ENCODE results near the gene TRANK1. TPM values are rescaled to one million over a fixed set of nuclear protein-coding genes. Genes with fewer than 3 reads are reported as not detected.
A peak's percentile ranks its signal among the peaks of the same experiment; 100 is the strongest.

Gene TRANK1
- total RNA-seq, 1 experiment from 2014 or later, result 6.3 TPM

DNA sequence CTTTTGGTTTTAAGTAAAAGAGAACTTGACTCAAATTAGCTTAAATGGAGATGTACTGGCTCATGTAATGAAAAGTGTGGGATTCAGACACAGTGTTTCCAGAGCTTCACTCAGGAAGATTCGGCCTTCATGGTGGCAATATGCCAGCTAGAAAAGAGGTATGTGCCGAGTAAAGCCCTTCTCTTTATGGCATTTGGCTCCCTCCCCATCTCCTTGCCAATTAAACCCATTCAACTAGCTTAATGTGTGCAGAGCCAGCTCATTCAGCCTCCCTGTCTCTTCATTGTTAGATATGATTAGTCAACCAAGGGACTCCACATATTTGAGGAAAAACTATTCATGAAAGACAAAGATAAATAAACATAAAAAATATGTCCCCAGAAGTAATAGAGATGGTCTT is 15.0 kb upstream of the TRANK1 start:
- no peak overlapping the region for H3K4me3 ChIP-seq (ENCODE audit: low read depth, low read length, poor library complexity, severe bottlenecking)
- H3K36me3 ChIP-seq (ENCODE audit: insufficient read depth, low read length, poor library complexity, severe bottlenecking), result no peaks in the 10 kb centered on the region
- TF ChIP-seq EZH2 (IDR thresholded peaks at IDR 0.05; ENCODE audit: borderline replicate concordance, low read depth, low read length, poor library complexity, severe bottlenecking), result no peak
- TF ChIP-seq, protein P1, sequence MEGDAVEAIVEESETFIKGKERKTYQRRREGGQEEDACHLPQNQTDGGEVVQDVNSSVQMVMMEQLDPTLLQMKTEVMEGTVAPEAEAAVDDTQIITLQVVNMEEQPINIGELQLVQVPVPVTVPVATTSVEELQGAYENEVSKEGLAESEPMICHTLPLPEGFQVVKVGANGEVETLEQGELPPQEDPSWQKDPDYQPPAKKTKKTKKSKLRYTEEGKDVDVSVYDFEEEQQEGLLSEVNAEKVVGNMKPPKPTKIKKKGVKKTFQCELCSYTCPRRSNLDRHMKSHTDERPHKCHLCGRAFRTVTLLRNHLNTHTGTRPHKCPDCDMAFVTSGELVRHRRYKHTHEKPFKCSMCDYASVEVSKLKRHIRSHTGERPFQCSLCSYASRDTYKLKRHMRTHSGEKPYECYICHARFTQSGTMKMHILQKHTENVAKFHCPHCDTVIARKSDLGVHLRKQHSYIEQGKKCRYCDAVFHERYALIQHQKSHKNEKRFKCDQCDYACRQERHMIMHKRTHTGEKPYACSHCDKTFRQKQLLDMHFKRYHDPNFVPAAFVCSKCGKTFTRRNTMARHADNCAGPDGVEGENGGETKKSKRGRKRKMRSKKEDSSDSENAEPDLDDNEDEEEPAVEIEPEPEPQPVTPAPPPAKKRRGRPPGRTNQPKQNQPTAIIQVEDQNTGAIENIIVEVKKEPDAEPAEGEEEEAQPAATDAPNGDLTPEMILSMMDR (conservative IDR thresholded peaks at IDR 0.05; ENCODE audit: low read depth, low read length), result no peak
- peaks cover 21% of the 10 kb centered on the region for H3K4me1 ChIP-seq (ENCODE audit: insufficient read depth, low read length, poor library complexity, severe bottlenecking)
- peak; percentile 86 for DNase-seq (ENCODE audit: low spot score)
- CTCF ChIA-PET, result interaction anchor here (0.7 to 0.9 kb wide), 5 partner anchors 10 to 288 kb away, joined by 3 to 9 read pairs (median 3); partner anchors contain the start of genes EPM2AIP1 and MLH1
- H3K9me3 ChIP-seq (ENCODE audit: low read depth, low read length, poor library complexity, severe bottlenecking), result no peaks in the 10 kb centered on the region
- H3K27ac ChIP-seq (ENCODE audit: low read depth, low read length, poor library complexity, severe bottlenecking), result peak overlapping the region; percentile 6
- POLR2A ChIA-PET (ENCODE audit: low non-redundant PET), result interaction anchor here (0.6 kb wide), 1 partner anchor 25 kb away, joined by 3 read pairs; no protein-coding TSS in a partner anchor
- no peaks in the 10 kb centered on the region for H3K27me3 ChIP-seq (replicated peaks; ENCODE audit: insufficient read depth, low read depth, low read length, poor library complexity)
- BruUV-seq (replicated peaks), result no TSS peak
- intact Hi-C loops (cut with micrococcal nuclease; ENCODE audit: unreplicated experiment), result loop anchor here (2.0 to 5.0 kb wide), 4 partner anchors 58 to 231 kb away; no protein-coding TSS in a partner anchor

DNA sequence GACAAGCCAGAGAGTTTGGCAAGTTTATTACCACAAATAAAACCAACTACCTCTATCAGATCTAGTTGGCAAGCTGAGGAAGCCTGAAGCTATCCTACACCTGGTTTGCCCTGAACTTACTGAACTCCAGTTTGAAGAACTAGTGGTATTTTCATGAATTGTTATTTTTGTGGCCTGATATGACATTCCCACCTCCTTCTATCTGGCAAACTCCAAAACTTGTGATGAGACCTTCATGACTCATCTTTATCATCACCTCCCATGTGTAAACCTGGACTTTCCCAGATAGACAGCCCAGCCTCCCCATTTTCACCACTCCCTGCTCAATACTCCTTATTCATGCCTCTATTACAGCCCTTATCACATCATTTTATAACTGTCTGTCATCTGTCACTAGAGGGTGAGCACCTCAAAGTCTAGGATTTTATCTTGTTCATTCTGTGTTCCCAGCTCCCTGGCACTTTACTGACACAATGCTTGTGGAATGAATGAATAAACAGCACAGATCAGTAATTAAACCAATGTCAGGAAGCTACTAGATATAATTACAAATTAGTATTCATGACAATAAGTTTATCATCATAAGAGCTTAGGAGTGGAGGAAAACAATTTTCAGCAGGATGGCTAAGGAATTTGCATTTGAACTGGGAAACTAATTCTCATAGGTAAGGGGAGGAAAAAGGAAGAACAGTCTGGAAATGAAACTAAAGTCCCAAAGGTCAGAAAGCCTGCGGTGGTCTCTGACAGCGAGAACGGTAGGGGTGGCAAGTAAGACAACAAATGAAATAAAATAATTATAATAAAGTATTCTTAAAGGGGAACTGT is 13.2 kb upstream of the TRANK1 start:
- POLR2A ChIA-PET (ENCODE audit: low non-redundant PET), result interaction anchor here (0.6 to 0.7 kb wide), 2 partner anchors 20 to 66 kb away, joined by 3 to 7 read pairs; no protein-coding TSS in a partner anchor
- Histone ChIP-seq H3K4me3 (ENCODE audit: low read depth, low read length, poor library complexity, severe bottlenecking) (no peak overlapping the region), H3K27ac (ENCODE audit: low read depth, low read length, poor library complexity, severe bottlenecking) (no peak overlapping the region), H3K36me3 (ENCODE audit: insufficient read depth, low read length, poor library complexity, severe bottlenecking) (no peaks in the 10 kb centered on the region), H3K9me3 (ENCODE audit: low read depth, low read length, poor library complexity, severe bottlenecking) (no peaks in the 10 kb centered on the region), H3K4me1 (ENCODE audit: insufficient read depth, low read length, poor library complexity, severe bottlenecking) (peaks cover 21% of the 10 kb centered on the region), H3K27me3 (replicated peaks; ENCODE audit: insufficient read depth, low read depth, low read length, poor library complexity) (no peaks in the 10 kb centered on the region)
- no peak for TF ChIP-seq EZH2 (IDR thresholded peaks at IDR 0.05; ENCODE audit: borderline replicate concordance, low read depth, low read length, poor library complexity, severe bottlenecking)
- TF ChIP-seq, protein P1 (conservative IDR thresholded peaks at IDR 0.05; ENCODE audit: low read depth, low read length), result no peak
- no TSS peak for BruUV-seq (replicated peaks)
- intact Hi-C loops (cut with micrococcal nuclease; ENCODE audit: unreplicated experiment), result loop anchor here (2.0 to 5.0 kb wide), 4 partner anchors 56 to 229 kb away; no protein-coding TSS in a partner anchor
- no peak for DNase-seq (ENCODE audit: low spot score)
- CTCF ChIA-PET, result interaction anchor here (0.5 to 1.5 kb wide), 14 partner anchors 12 to 993 kb away, joined by 3 to 18 read pairs (median 4); partner anchors contain the start of genes EPM2AIP1, MLH1 and TRANK1

DNA sequence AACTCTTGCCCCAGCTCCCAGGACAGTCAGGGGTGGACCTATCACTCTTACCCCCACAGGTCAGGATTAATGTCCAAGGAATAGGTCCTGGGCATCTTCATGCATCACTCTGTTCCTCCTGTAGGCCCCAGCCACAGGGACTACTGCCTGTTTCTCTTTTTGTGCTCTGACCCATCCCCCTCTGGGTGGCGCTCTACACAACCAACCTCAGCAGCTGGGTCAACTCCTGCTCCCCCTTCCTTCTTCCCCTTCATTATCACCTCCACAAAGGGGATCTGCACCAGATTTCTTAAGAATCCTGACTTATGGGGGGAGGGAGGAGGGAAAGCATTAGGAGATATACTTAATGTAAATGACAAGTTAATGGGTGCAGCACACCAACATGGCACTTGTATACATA is 12.2 kb upstream of the TRANK1 start:
- CTCF ChIA-PET, result interaction anchor here (0.6 kb wide), 2 partner anchors 74 to 259 kb away, joined by 3 read pairs; no protein-coding TSS in a partner anchor
- TF ChIP-seq, protein P1 (conservative IDR thresholded peaks at IDR 0.05; ENCODE audit: low read depth, low read length), result peak; percentile 48
- no peak for TF ChIP-seq EZH2 (IDR thresholded peaks at IDR 0.05; ENCODE audit: borderline replicate concordance, low read depth, low read length, poor library complexity, severe bottlenecking)
- H3K27me3 ChIP-seq (replicated peaks; ENCODE audit: insufficient read depth, low read depth, low read length, poor library complexity), result no peaks in the 10 kb centered on the region
- no peak for DNase-seq (ENCODE audit: low spot score)
- H3K27ac ChIP-seq (ENCODE audit: low read depth, low read length, poor library complexity, severe bottlenecking), result no peak overlapping the region
- no TSS peak for BruUV-seq (replicated peaks)
- no peaks in the 10 kb centered on the region for H3K9me3 ChIP-seq (ENCODE audit: low read depth, low read length, poor library complexity, severe bottlenecking)
- H3K4me3 ChIP-seq (ENCODE audit: low read depth, low read length, poor library complexity, severe bottlenecking), result no peak overlapping the region
- peaks cover 21% of the 10 kb centered on the region for H3K4me1 ChIP-seq (ENCODE audit: insufficient read depth, low read length, poor library complexity, severe bottlenecking)
- H3K36me3 ChIP-seq (ENCODE audit: insufficient read depth, low read length, poor library complexity, severe bottlenecking), result no peaks in the 10 kb centered on the region
- intact Hi-C loops (cut with micrococcal nuclease; ENCODE audit: unreplicated experiment), result loop anchor here (5.0 kb wide), 2 partner anchors 55 to 120 kb away; no protein-coding TSS in a partner anchor
- POLR2A ChIA-PET (ENCODE audit: low non-redundant PET), result no interaction called here
